Measurements from ENCODE around the gene UTP20.

DNA sequence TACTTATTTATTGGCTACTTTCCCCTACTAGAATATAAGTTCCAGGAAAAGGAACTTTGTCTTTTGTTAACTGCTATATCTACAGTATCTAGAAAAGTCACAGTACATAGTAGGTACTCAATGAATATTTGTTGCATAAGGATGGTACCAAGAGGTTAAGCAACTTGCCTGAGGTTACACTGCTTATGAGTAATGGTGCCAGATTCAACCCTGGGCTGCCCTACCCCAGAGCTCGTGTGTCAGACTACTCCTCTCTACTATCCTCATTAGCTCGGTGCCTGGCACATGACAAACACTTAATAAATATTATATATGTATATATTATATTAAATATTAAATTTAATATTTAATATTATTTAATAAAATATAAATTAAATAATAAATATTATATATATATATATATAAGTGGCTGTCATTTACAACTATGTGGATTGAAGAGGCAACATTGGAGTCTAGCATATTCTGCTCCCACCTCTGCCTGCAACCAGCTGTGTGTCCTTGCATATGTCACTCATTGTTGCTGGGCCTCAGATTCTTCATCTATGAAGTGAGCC, 25.4 kb downstream of the UTP20 start:
- no peak for TF ChIP-seq POLR2A (IDR thresholded peaks at IDR 0.05)
- TF ChIP-seq, protein P1, sequence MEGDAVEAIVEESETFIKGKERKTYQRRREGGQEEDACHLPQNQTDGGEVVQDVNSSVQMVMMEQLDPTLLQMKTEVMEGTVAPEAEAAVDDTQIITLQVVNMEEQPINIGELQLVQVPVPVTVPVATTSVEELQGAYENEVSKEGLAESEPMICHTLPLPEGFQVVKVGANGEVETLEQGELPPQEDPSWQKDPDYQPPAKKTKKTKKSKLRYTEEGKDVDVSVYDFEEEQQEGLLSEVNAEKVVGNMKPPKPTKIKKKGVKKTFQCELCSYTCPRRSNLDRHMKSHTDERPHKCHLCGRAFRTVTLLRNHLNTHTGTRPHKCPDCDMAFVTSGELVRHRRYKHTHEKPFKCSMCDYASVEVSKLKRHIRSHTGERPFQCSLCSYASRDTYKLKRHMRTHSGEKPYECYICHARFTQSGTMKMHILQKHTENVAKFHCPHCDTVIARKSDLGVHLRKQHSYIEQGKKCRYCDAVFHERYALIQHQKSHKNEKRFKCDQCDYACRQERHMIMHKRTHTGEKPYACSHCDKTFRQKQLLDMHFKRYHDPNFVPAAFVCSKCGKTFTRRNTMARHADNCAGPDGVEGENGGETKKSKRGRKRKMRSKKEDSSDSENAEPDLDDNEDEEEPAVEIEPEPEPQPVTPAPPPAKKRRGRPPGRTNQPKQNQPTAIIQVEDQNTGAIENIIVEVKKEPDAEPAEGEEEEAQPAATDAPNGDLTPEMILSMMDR (IDR thresholded peaks at IDR 0.05), result no peak
- no peak for TF ChIP-seq POLR2AphosphoS5 (IDR thresholded peaks at IDR 0.05)
